ENCODE results near the gene UBXN10.

The UBXN10 gene

DNA sequence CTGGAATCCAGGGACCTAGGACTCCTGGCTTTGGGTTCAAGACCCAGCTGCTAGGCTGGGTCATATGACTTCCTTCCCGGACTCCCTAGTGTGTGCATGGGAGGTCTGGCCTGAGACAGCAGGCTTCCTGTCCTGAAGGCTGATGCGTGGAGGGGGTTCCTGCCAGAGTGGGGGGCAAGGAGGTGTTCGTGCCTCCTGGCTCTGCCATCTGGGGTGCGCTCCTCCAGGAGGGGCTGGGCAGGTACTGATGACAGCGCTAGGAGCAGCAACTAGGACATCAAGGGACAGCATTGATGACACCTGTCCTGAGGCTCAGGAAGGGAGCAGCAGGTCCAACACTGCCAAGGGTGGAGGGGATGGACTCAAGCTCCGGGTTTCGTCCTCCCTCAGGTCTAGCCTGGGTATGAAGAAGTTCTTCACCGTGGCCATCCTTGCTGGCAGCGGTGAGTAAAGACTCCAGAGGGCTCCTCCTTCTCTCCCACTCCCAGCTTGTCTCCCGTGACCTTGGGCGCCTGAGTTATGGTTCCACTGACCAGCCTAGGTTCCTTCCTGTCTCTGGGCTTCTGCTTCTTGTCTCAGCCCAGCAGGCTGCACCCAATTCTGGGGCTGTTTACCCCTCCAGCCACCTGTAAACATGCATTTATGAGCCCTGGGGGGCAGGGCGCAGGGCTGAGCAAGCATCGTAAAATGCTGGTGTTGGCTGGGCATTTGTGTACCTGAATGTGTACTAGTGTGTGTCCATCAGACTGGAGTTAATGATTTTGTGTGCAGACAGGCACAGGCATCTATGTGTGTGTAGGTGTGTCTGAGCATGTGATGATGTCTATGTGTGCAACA lies 45.9 kb upstream of the UBXN10 start:
- TF ChIP-seq, protein P1, sequence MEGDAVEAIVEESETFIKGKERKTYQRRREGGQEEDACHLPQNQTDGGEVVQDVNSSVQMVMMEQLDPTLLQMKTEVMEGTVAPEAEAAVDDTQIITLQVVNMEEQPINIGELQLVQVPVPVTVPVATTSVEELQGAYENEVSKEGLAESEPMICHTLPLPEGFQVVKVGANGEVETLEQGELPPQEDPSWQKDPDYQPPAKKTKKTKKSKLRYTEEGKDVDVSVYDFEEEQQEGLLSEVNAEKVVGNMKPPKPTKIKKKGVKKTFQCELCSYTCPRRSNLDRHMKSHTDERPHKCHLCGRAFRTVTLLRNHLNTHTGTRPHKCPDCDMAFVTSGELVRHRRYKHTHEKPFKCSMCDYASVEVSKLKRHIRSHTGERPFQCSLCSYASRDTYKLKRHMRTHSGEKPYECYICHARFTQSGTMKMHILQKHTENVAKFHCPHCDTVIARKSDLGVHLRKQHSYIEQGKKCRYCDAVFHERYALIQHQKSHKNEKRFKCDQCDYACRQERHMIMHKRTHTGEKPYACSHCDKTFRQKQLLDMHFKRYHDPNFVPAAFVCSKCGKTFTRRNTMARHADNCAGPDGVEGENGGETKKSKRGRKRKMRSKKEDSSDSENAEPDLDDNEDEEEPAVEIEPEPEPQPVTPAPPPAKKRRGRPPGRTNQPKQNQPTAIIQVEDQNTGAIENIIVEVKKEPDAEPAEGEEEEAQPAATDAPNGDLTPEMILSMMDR (conservative IDR thresholded peaks at IDR 0.05; ENCODE audit: control insufficient read depth, insufficient read depth, low read depth, low read length) = no peak
- no peak overlapping the region for H3K4me3 ChIP-seq (ENCODE audit: control insufficient read depth, low read depth, low read length)
- no peak for DNase-seq (ENCODE audit: low read depth)

DNA sequence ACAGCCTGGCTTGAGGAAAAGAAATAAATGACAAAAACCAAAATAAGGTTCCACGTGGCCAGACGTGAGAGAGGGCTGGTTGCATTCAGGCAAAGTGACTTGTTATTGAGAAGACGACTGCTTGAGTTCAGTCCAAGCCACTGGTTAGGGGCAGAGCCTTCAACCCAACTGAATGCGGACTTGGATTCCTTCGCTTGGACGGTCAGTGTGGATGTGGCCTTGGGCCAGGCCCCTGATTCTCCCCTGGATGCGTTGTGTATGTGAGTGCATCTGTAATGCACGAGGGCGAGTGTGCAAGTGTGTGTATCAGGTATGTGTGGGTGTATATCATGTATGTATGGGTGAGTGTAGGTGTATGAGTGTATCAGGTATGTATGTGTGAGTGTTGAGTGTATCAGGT lies 44.9 kb upstream of the UBXN10 start:
- TF ChIP-seq, protein P1 (conservative IDR thresholded peaks at IDR 0.05; ENCODE audit: control insufficient read depth, insufficient read depth, low read depth, low read length) = no peak
- no peak overlapping the region for H3K4me3 ChIP-seq (ENCODE audit: control insufficient read depth, low read depth, low read length)
- DNase-seq (ENCODE audit: low read depth) = no peak

DNA sequence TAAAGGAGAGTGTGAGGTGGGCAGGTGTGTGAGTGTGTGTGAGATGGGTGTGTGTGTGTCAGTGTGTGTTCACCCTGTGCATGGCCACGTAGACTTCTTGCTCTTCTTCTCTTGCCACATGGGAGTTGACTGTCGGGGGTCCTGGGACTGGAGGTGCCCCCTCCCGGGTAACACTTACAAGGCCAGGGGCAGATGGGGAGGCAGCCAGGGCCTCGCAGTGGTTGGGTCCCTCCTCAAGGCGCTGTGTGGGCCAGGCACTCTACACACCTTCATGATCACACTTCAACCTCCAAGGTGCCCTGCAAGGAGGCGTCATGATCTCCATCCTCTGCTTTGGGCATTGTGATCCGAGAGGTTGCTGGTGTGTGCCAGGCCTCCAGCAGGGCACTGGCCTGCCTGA lies 44.4 kb upstream of the UBXN10 start:
- no peak for DNase-seq (ENCODE audit: low read depth)
- no peak overlapping the region for H3K4me3 ChIP-seq (ENCODE audit: control insufficient read depth, low read depth, low read length)
- TF ChIP-seq, protein P1 (conservative IDR thresholded peaks at IDR 0.05; ENCODE audit: control insufficient read depth, insufficient read depth, low read depth, low read length) = no peak

DNA sequence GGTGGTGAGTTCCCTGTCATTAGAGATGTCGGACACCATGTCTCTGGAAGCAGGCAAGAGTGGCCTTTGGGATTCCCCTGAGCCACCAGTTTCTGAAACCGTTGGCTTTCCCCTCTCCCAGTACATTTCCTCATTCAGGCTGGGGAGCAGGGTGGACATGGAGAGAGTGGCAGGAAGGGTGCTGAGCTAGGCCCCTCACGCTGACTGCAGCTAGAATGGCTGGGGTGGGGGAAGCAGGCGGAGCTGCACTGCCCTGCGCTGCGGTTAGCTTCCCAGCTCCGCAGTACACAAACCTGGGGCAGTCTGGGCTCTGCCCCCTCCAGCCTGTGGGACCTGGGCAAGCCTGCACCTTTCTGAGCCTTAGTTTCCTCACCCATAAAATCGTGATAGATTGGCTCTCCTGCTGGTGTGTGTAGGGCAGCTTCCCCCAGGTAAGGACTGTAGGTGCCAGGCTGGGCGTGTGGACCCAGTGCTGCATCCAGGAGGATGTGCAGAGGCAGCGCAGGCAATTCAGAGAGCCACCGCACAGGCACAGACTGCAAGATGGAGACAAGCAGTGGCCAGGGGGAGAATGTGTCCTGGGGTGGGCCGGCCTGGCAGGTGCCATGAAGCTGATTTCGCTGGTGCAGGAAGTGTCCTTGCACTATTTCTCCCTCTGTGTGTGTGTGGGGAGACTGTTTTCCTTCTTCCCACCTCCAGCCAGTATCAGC lies 43.7 kb upstream of the UBXN10 start:
- no peak overlapping the region for H3K4me3 ChIP-seq (ENCODE audit: control insufficient read depth, low read depth, low read length)

DNA sequence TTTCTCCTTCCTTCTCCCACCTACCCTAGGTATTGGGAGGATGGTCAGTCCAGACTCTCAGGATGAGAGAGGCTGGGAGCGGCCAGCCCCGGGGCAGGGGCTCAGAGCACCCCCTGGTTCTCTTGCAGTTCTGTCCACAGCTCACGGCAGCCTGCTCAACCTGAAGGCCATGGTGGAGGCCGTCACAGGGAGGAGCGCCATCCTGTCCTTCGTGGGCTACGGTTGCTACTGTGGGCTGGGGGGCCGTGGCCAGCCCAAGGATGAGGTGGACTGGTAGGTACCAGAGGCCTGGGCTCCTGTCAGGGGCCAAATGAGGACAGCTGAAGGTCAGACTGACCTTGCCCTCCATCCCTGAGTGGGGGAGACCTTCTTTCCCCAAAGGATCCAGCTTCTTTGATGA lies 42.6 kb upstream of the UBXN10 start:
- DNase-seq (ENCODE audit: low read depth) = no peak
- TF ChIP-seq, protein P1 (conservative IDR thresholded peaks at IDR 0.05; ENCODE audit: control insufficient read depth, insufficient read depth, low read depth, low read length) = no peak
- H3K4me3 ChIP-seq (ENCODE audit: control insufficient read depth, low read depth, low read length) = no peak overlapping the region

More for the DNA sequence above, 43.7 kb upstream of the UBXN10 start:
- TF ChIP-seq, protein P1 (conservative IDR thresholded peaks at IDR 0.05; ENCODE audit: control insufficient read depth, insufficient read depth, low read depth, low read length) = no peak
- no peak for DNase-seq (ENCODE audit: low read depth)

DNA sequence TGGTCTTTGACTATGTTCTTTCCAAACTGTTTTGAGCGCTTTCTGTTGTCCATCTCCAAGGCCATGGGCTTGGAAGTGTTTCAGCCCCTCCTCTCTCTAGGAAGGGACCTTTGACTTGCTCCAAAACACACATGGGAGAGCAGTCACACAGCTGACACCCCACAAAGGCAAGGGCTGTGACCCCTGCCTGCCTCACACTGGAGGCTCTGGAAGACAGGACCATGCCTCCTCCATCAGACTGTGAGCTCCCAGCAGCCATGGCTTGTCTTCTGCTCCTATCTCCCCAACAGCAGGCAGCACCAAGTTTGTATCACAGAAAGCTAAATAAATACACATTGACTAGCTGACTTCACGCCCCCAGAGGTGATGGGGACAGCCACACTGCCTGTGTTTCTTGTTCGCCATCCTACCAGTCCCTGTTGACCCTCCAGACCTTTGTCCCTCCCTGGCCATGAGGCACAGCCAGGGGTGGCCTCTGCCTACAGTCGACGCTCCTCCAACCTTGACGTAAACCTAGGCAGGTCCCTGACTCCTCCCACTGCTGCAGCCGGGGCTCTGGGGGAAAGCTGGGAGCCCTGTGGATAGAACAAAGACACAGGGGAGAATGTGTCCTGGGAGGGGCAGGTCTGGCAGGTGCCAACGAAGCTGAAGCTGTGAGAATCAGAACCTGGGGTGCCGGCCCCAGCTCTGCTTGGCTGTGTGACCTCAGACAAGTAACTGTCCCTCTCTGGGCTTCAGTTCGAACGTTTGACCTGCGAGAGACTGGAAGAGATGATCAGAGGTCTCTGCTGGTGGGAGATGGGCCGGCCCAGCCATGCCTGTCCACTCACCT lies 41.9 kb upstream of the UBXN10 start:
- DNase-seq (ENCODE audit: low read depth) = no peak
- TF ChIP-seq, protein P1 (conservative IDR thresholded peaks at IDR 0.05; ENCODE audit: control insufficient read depth, insufficient read depth, low read depth, low read length) = no peak
- no peak overlapping the region for H3K4me3 ChIP-seq (ENCODE audit: control insufficient read depth, low read depth, low read length)
